ENCODE results near the gene MIDN. TPM values are rescaled to one million over a fixed set of nuclear protein-coding genes. Genes with fewer than 3 reads are reported as not detected.

MIDN gene
- total RNA-seq, 6 experiments from 2014 or later = 58.4 to 73.3 (median 67.4) TPM

- Mint-ChIP-seq H3K4me3 (peak within 1 kb of the TSS; percentile 92), H3K27me3 (ENCODE audit: insufficient read depth) (peaks cover 17% of the 10 kb centered on the region), H3K36me3 (ENCODE audit: low read depth) (peaks cover 40% of the 10 kb centered on the region), H3K4me1 (ENCODE audit: low read depth) (peaks cover 75% of the 10 kb centered on the region), H3K9me3 (no peaks in the 10 kb centered on the region), H3K27ac (peak within 1 kb of the TSS; percentile 96)
- no peak for TF ChIP-seq CTCF (IDR thresholded peaks at IDR 0.05)
- peak; percentile 98 for DNase-seq
Observed at GRCh38 chr19:1269065-1269477, 20.7 kb downstream of the MIDN start, which contains the start of gene CIRBP. CIRBP (plus strand) TSS chr19:1269332; CDS start chr19:1270934, 1,602 bp downstream.

- H3K4me1 Mint-ChIP-seq (ENCODE audit: low read depth) = peaks cover 74% of the 10 kb centered on the region
- H3K36me3 Mint-ChIP-seq (ENCODE audit: low read depth) = peaks cover 40% of the 10 kb centered on the region
- peak overlapping the region; percentile 92 for H3K4me3 Mint-ChIP-seq
- no peaks in the 10 kb centered on the region for H3K9me3 Mint-ChIP-seq
- peak overlapping the region; percentile 96 for H3K27ac Mint-ChIP-seq
- peak; percentile 18; the same call in 1 of the 2 replicates for TF ChIP-seq CTCF (IDR thresholded peaks at IDR 0.05)
- peak; percentile 90 for DNase-seq
- H3K27me3 Mint-ChIP-seq (ENCODE audit: insufficient read depth) = peaks cover 17% of the 10 kb centered on the region
Observed at GRCh38 chr19:1269478-1270212, 21.3 kb downstream of the MIDN start.

DNA sequence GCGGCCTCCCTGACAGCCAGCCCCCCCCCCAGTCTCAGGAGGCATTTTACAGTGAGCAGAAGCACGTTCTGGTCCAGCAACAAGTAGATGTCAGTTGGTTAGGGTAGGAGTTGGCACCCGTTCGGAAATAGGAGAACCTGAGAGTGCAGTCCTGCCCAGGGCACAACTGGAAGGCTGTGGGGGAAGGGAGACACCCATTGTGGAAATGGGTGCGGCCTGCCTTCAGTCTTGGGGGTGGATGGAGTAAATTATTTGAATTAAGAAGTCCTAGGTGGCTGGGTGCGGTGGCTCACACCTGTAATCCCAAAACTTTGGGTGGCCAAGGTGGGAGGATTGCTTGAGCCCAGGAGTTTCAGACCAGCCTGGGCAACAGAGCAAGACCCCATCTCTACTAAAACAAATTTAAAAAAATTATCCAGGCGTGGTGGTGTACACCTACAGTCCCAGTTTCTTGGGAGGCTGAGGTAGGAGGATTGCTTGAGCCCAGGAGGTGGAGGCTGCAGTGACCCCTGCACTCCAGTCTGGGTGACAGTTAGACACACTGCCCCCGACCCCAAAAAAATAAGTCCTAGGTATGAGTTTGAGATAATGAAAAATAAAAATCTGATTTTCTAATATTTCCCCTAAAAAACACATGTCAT lies 21.9 kb downstream of the MIDN start:
- peak overlapping the region; percentile 96 for H3K27ac Mint-ChIP-seq
- peak overlapping the region; percentile 92 for H3K4me3 Mint-ChIP-seq
- no peaks in the 10 kb centered on the region for H3K9me3 Mint-ChIP-seq
- peaks cover 17% of the 10 kb centered on the region for H3K27me3 Mint-ChIP-seq (ENCODE audit: insufficient read depth)
- TF ChIP-seq CTCF (IDR thresholded peaks at IDR 0.05) = no peak
- H3K36me3 Mint-ChIP-seq (ENCODE audit: low read depth) = peaks cover 40% of the 10 kb centered on the region
- H3K4me1 Mint-ChIP-seq (ENCODE audit: low read depth) = peaks cover 67% of the 10 kb centered on the region
- no peak for DNase-seq

DNA sequence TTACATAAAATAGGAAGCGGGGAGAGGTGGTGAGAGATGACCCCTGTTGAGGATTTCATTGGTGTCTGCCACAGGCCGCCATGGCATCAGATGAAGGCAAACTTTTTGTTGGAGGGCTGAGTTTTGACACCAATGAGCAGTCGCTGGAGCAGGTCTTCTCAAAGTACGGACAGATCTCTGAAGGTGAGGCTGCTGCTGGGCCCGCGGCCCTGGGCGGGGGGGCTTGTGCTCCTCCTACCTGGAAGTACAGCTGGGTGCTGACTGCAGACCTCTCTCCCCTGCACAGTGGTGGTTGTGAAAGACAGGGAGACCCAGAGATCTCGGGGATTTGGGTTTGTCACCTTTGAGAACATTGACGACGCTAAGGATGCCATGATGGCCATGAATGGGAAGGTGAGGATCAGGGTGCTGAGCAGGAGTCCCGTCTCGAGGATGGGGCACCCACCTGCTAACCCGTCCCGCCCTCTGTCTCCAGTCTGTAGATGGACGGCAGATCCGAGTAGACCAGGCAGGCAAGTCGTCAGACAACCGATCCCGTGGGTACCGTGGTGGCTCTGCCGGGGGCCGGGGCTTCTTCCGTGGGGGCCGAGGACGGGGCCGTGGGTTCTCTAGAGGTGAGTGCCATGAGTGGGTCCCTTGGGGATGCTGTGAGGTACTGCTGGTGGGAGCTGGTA lies 22.6 kb downstream of the MIDN start:
- peaks cover 18% of the 10 kb centered on the region for H3K27me3 Mint-ChIP-seq (ENCODE audit: insufficient read depth)
- H3K27ac Mint-ChIP-seq = peak overlapping the region; percentile 96

More for the DNA sequence above, 22.6 kb downstream of the MIDN start:
- Mint-ChIP-seq H3K4me1 (ENCODE audit: low read depth) (peaks cover 61% of the 10 kb centered on the region), H3K36me3 (ENCODE audit: low read depth) (peaks cover 40% of the 10 kb centered on the region), H3K4me3 (peak overlapping the region; percentile 92), H3K9me3 (no peaks in the 10 kb centered on the region)
- no peak for TF ChIP-seq CTCF (IDR thresholded peaks at IDR 0.05)
- DNase-seq = no peak

Data from HFFc6 (cell line).